ENCODE measurements around the gene RAB44. TPM values are rescaled to one million over a fixed set of nuclear protein-coding genes. Genes with fewer than 3 reads are reported as not detected.

Gene RAB44
- total RNA-seq, 1 donor from 2014 or later, result not detected

GRCh38 chr6:36668591-36668990 is 29.0 kb upstream of the RAB44 start:
- no peak overlapping the region for H3K27ac ChIP-seq (ENCODE audit: low read depth, low read length)
- no peaks in the 10 kb centered on the region for H3K9me3 ChIP-seq (ENCODE audit: control insufficient read depth in 3 of 3, low read length in 3 of 3)
- no peak overlapping the region for H3K9ac ChIP-seq (ENCODE audit: low read depth in 1 of 3, low read length in 3 of 3)

GRCh38 chr6:36669002-36669401 is 28.6 kb upstream of the RAB44 start:
- Histone ChIP-seq H3K36me3 (ENCODE audit: control insufficient read depth in 3 of 3, insufficient read depth in 3 of 3, low read length in 3 of 3) (no peaks in the 10 kb centered on the region), H3K4me1 (ENCODE audit: control insufficient read depth in 3 of 3, insufficient read depth in 3 of 3, low read length in 3 of 3) (peaks cover 9 to 31% (median 18%) of the 10 kb centered on the region in 3 donors), H3K27me3 (ENCODE audit: control insufficient read depth in 3 of 3, insufficient read depth in 3 of 3, low read length in 3 of 3) (no peaks in the 10 kb centered on the region), H3K9me3 (ENCODE audit: control insufficient read depth in 3 of 3, low read length in 3 of 3) (no peaks in the 10 kb centered on the region), H3K27ac (ENCODE audit: low read depth, low read length) (no peak overlapping the region), H3K9ac (ENCODE audit: low read depth in 1 of 3, low read length in 3 of 3) (no peak overlapping the region), H3K4me3 (ENCODE audit: low read length in 3 of 3) (peak overlapping the region in 1 of 3 donors; percentile 0)

More at GRCh38 chr6:36668591-36668990, 29.0 kb upstream of the RAB44 start:
- Histone ChIP-seq H3K4me3 (ENCODE audit: low read length in 3 of 3) (no peak overlapping the region), H3K4me1 (ENCODE audit: control insufficient read depth in 3 of 3, insufficient read depth in 3 of 3, low read length in 3 of 3) (peaks cover 9 to 31% (median 18%) of the 10 kb centered on the region in 3 donors), H3K36me3 (ENCODE audit: control insufficient read depth in 3 of 3, insufficient read depth in 3 of 3, low read length in 3 of 3) (no peaks in the 10 kb centered on the region), H3K27me3 (ENCODE audit: control insufficient read depth in 3 of 3, insufficient read depth in 3 of 3, low read length in 3 of 3) (no peaks in the 10 kb centered on the region)

- peaks cover 9 to 31% (median 18%) of the 10 kb centered on the region in 3 donors for H3K4me1 ChIP-seq (ENCODE audit: control insufficient read depth in 3 of 3, insufficient read depth in 3 of 3, low read length in 3 of 3)
- no peaks in the 10 kb centered on the region for H3K9me3 ChIP-seq (ENCODE audit: control insufficient read depth in 3 of 3, low read length in 3 of 3)
- H3K9ac ChIP-seq (ENCODE audit: low read depth in 1 of 3, low read length in 3 of 3), result no peak overlapping the region
- no peaks in the 10 kb centered on the region for H3K36me3 ChIP-seq (ENCODE audit: control insufficient read depth in 3 of 3, insufficient read depth in 3 of 3, low read length in 3 of 3)
- no peak overlapping the region for H3K4me3 ChIP-seq (ENCODE audit: low read length in 3 of 3)
- H3K27me3 ChIP-seq (ENCODE audit: control insufficient read depth in 3 of 3, insufficient read depth in 3 of 3, low read length in 3 of 3), result no peaks in the 10 kb centered on the region
- no peak overlapping the region for H3K27ac ChIP-seq (ENCODE audit: low read depth, low read length)
Observed at GRCh38 chr6:36670271-36670670, 27.4 kb upstream of the RAB44 start.

- Histone ChIP-seq H3K27ac (ENCODE audit: low read depth, low read length) (no peak overlapping the region), H3K36me3 (ENCODE audit: control insufficient read depth in 3 of 3, insufficient read depth in 3 of 3, low read length in 3 of 3) (no peaks in the 10 kb centered on the region), H3K9me3 (ENCODE audit: control insufficient read depth in 3 of 3, low read length in 3 of 3) (no peaks in the 10 kb centered on the region), H3K27me3 (ENCODE audit: control insufficient read depth in 3 of 3, insufficient read depth in 3 of 3, low read length in 3 of 3) (no peaks in the 10 kb centered on the region), H3K4me3 (ENCODE audit: low read length in 3 of 3) (no peak overlapping the region), H3K9ac (ENCODE audit: low read depth in 1 of 3, low read length in 3 of 3) (no peak overlapping the region), H3K4me1 (ENCODE audit: control insufficient read depth in 3 of 3, insufficient read depth in 3 of 3, low read length in 3 of 3) (peaks cover 8 to 31% (median 13%) of the 10 kb centered on the region in 3 donors)
Observed at GRCh38 chr6:36671687-36672375, 25.8 kb upstream of the RAB44 start.

GRCh38 chr6:36673882-36674281 is 23.7 kb upstream of the RAB44 start:
- H3K27me3 ChIP-seq (ENCODE audit: control insufficient read depth in 3 of 3, insufficient read depth in 3 of 3, low read length in 3 of 3), result no peaks in the 10 kb centered on the region
- peaks cover 13 to 30% (median 14%) of the 10 kb centered on the region in 3 donors for H3K4me1 ChIP-seq (ENCODE audit: control insufficient read depth in 3 of 3, insufficient read depth in 3 of 3, low read length in 3 of 3)
- H3K9ac ChIP-seq (ENCODE audit: low read depth in 1 of 3, low read length in 3 of 3), result no peak overlapping the region
- H3K9me3 ChIP-seq (ENCODE audit: control insufficient read depth in 3 of 3, low read length in 3 of 3), result no peaks in the 10 kb centered on the region
- no peaks in the 10 kb centered on the region for H3K36me3 ChIP-seq (ENCODE audit: control insufficient read depth in 3 of 3, insufficient read depth in 3 of 3, low read length in 3 of 3)
- no peak overlapping the region for H3K4me3 ChIP-seq (ENCODE audit: low read length in 3 of 3)
- H3K27ac ChIP-seq (ENCODE audit: low read depth, low read length), result no peak overlapping the region

GRCh38 chr6:36674942-36675341 is 22.7 kb upstream of the RAB44 start:
- Histone ChIP-seq H3K4me3 (ENCODE audit: low read length in 3 of 3) (no peak overlapping the region), H3K27ac (ENCODE audit: low read depth, low read length) (no peak overlapping the region), H3K9ac (ENCODE audit: low read depth in 1 of 3, low read length in 3 of 3) (no peak overlapping the region), H3K4me1 (ENCODE audit: control insufficient read depth in 3 of 3, insufficient read depth in 3 of 3, low read length in 3 of 3) (peaks cover 17 to 32% (median 19%) of the 10 kb centered on the region in 3 donors), H3K36me3 (ENCODE audit: control insufficient read depth in 3 of 3, insufficient read depth in 3 of 3, low read length in 3 of 3) (no peaks in the 10 kb centered on the region), H3K27me3 (ENCODE audit: control insufficient read depth in 3 of 3, insufficient read depth in 3 of 3, low read length in 3 of 3) (no peaks in the 10 kb centered on the region), H3K9me3 (ENCODE audit: control insufficient read depth in 3 of 3, low read length in 3 of 3) (no peaks in the 10 kb centered on the region)

- Histone ChIP-seq H3K27ac (ENCODE audit: low read depth, low read length) (peak overlapping the region; percentile 99), H3K4me3 (ENCODE audit: low read length in 3 of 3) (peak overlapping the region in 1 of 3 donors; percentile 29), H3K36me3 (ENCODE audit: control insufficient read depth in 3 of 3, insufficient read depth in 3 of 3, low read length in 3 of 3) (no peaks in the 10 kb centered on the region), H3K27me3 (ENCODE audit: control insufficient read depth in 3 of 3, insufficient read depth in 3 of 3, low read length in 3 of 3) (no peaks in the 10 kb centered on the region), H3K9ac (ENCODE audit: low read depth in 1 of 3, low read length in 3 of 3) (peak overlapping the region in 2 of 3 donors; percentile 25 to 34), H3K4me1 (ENCODE audit: control insufficient read depth in 3 of 3, insufficient read depth in 3 of 3, low read length in 3 of 3) (peaks cover 19 to 39% (median 22%) of the 10 kb centered on the region in 3 donors), H3K9me3 (ENCODE audit: control insufficient read depth in 3 of 3, low read length in 3 of 3) (no peaks in the 10 kb centered on the region)
Observed at GRCh38 chr6:36676141-36677058, 21.2 kb upstream of the RAB44 start.

GRCh38 chr6:36677059-36677749 is 20.4 kb upstream of the RAB44 start:
- Histone ChIP-seq H3K4me3 (ENCODE audit: low read length in 3 of 3) (peak overlapping the region in 1 of 3 donors; percentile 19), H3K27me3 (ENCODE audit: control insufficient read depth in 3 of 3, insufficient read depth in 3 of 3, low read length in 3 of 3) (no peaks in the 10 kb centered on the region), H3K4me1 (ENCODE audit: control insufficient read depth in 3 of 3, insufficient read depth in 3 of 3, low read length in 3 of 3) (peaks cover 22 to 47% (median 28%) of the 10 kb centered on the region in 3 donors), H3K36me3 (ENCODE audit: control insufficient read depth in 3 of 3, insufficient read depth in 3 of 3, low read length in 3 of 3) (no peaks in the 10 kb centered on the region), H3K9me3 (ENCODE audit: control insufficient read depth in 3 of 3, low read length in 3 of 3) (no peaks in the 10 kb centered on the region), H3K9ac (ENCODE audit: low read depth in 1 of 3, low read length in 3 of 3) (peak overlapping the region; percentile 0 to 34 (median 25)), H3K27ac (ENCODE audit: low read depth, low read length) (peak overlapping the region; percentile 99)

- Histone ChIP-seq H3K9ac (ENCODE audit: low read depth in 1 of 3, low read length in 3 of 3) (peak overlapping the region; percentile 51 to 85 (median 62)), H3K4me3 (ENCODE audit: low read length in 3 of 3) (peak overlapping the region in 2 of 3 donors; percentile 88 to 92), H3K27ac (ENCODE audit: low read depth, low read length) (peak overlapping the region; percentile 99), H3K9me3 (ENCODE audit: control insufficient read depth in 3 of 3, low read length in 3 of 3) (no peaks in the 10 kb centered on the region), H3K27me3 (ENCODE audit: control insufficient read depth in 3 of 3, insufficient read depth in 3 of 3, low read length in 3 of 3) (no peaks in the 10 kb centered on the region), H3K36me3 (ENCODE audit: control insufficient read depth in 3 of 3, insufficient read depth in 3 of 3, low read length in 3 of 3) (no peaks in the 10 kb centered on the region), H3K4me1 (ENCODE audit: control insufficient read depth in 3 of 3, insufficient read depth in 3 of 3, low read length in 3 of 3) (peaks cover 30 to 54% (median 35%) of the 10 kb centered on the region in 3 donors)
Observed at GRCh38 chr6:36677753-36678487, 19.7 kb upstream of the RAB44 start.
